ENCODE results near the gene DTNB.

DNA sequence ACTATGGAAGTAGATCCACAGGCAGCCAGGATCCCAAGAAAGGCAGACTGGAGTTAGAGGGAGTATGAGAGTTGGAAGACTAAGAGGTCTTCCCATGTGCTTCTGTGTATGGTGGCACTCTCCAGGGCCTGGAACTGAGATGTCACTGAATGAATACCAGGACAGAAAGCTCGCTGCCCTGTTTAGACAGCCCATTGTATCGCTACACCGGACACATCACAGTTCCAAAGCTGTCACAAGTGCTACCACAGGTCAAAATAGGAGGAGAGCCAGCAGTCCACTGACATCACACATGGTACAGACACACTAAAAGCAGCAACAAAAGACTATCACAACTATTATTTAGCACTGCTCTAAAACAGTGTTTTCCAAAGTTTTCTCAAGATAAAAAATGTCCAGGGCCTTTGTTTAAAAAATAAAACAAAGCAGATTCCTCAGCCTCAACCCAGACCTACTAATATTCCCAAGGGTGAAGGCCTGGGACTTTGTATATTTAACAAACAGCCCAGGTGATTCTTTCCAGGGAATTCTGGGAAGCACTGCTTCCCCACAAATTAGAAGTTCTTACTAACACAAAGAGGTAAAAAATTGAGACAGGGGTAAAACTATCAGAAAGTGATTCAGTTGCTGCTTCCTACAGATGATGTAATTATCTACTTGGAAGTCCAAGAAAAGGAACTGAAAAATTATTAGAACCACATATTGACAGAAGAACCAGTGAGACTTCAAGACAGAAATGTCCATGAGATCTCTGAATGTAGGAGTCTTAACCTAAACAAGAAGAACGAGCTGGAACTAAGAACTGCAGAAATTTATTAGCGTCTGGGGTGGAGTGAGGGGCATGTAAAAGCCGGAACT is 116.0 kb downstream of the DTNB start:
- no peak for TF ChIP-seq EZH2 (IDR thresholded peaks at IDR 0.05; ENCODE audit: low read length, missing control alignments)
- TF ChIP-seq, protein P1, sequence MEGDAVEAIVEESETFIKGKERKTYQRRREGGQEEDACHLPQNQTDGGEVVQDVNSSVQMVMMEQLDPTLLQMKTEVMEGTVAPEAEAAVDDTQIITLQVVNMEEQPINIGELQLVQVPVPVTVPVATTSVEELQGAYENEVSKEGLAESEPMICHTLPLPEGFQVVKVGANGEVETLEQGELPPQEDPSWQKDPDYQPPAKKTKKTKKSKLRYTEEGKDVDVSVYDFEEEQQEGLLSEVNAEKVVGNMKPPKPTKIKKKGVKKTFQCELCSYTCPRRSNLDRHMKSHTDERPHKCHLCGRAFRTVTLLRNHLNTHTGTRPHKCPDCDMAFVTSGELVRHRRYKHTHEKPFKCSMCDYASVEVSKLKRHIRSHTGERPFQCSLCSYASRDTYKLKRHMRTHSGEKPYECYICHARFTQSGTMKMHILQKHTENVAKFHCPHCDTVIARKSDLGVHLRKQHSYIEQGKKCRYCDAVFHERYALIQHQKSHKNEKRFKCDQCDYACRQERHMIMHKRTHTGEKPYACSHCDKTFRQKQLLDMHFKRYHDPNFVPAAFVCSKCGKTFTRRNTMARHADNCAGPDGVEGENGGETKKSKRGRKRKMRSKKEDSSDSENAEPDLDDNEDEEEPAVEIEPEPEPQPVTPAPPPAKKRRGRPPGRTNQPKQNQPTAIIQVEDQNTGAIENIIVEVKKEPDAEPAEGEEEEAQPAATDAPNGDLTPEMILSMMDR (conservative IDR thresholded peaks at IDR 0.05 in 1 of 2, IDR thresholded peaks at IDR 0.05 in 1 of 2; ENCODE audit: low read depth in 1 of 2, low read length in 2 of 2): no peak

All from fibroblast of lung (primary cell).